Measurements from ENCODE around the gene TSEN34.

DNA sequence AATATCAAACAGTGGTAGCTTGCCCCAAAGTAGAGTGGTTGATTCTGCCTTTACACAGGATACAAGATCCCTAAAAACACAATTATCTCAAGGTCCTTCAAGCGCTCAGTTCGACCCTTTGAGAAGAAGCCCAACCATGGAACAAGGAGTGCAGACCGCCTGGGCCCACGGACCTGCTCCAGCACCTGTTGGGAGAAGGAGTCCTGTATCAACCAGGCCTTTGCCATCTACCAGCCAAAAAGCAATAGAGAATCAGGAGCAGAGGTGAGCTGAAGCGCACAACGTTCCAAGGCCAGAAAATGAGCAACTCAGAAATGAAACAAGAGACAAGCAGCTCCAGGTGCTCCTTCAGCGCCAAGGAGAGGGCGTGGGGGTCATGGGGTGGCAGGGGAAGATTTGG is 38.0 kb downstream of the TSEN34 start:
- TF ChIP-seq POLR2AphosphoS5 (IDR thresholded peaks at IDR 0.05; ENCODE audit: low read depth, low read length) (no peak), YY1 (IDR thresholded peaks at IDR 0.05; ENCODE audit: low read depth) (no peak)
